GM19023 (cell line): ENCODE data around the gene TTBK1.

Experiments
- ATAC-seq: cut with Tn5 transposase; IDR thresholded peaks from one replicate; pipeline ENCODE4 v1.9.1; 2021; ENCODE audit warnings: mild to moderate bottlenecking, moderate library complexity; ENCODE audit not compliant: unreplicated experiment

TTBK1 gene

DNA sequence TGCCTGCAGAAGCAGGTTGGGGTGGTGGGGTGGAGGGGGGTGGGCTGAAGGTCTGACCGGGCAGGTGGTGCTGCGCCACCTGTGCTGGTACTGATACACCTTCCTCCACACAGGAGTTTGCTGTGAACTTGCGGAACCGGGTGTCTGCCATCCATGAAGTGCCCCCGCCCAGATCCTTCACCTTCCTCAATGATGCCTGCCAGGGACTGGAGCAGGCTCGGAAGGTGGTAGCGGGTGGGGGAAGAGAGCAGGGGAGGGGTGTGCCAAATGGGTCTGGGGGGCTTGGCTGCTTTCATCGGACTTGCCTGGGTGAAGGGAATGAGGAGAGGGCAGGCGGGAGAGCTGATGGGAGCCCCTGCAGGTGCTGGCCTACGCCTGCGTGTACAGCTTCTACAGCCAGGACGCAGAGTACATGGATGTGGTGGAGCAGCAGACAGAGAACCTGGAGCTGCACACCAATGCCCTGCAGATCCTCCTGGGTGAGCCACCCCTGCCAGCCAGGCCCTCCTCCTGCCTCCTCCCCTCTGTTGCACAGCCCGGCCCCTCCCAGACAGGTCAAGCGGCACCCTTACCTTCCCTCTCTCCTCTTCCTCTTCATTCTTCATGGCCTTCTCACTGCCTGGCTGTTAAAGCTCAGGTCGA, 20.7 kb upstream of the TTBK1 start:
- ATAC-seq = no peak

DNA sequence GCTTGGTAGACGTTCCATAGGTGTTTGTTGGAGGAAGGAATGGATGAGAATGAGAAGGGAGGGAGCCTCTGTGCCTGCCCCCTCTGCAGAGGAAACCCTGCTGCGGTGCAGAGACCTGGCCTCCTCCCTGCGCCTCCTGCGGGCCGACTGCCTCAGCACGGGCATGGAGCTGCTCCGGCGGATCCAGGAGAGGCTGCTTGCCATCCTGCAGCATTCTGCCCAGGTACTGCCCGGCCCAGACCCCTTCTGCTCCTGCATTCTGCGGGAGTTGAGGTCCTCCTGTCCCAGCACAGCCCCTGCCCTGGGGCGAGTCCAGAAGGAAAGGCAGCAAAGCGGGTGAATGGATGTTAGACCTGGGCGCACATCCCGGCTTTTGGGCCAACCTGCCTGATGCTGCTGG, 20.1 kb upstream of the TTBK1 start:
- ATAC-seq = no peak

DNA sequence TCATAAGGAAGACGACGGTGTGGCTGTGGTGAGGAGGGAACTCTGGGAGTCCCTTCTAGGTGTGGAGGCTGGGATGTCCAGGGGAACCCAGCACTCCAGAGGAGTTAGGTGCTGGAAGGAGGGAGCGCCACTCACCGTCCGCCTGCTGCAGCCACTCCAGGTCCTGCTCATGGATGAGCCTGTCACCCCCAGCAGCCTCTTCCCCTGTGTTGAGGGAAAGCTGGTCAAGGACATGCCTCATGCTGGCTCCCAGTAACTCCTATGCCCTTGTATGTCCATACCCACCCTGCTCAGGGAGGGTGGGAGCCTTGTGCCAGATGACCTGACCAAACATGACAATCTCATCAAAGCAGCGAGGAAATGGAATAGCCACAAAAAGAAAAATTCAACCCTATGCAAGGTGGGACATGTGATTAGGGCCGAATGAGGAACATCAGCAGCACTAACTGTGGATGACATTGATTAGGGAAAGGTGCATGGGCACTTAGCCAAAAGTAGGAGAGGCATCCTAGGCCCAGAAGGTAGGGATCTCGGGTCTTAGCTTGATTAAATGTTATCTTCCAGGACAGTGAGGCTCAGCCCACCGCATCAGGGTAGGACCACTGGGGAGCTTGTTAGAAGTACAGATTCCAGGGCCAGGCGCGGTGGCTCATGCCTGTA, 17.0 kb upstream of the TTBK1 start:
- no peak for ATAC-seq

DNA sequence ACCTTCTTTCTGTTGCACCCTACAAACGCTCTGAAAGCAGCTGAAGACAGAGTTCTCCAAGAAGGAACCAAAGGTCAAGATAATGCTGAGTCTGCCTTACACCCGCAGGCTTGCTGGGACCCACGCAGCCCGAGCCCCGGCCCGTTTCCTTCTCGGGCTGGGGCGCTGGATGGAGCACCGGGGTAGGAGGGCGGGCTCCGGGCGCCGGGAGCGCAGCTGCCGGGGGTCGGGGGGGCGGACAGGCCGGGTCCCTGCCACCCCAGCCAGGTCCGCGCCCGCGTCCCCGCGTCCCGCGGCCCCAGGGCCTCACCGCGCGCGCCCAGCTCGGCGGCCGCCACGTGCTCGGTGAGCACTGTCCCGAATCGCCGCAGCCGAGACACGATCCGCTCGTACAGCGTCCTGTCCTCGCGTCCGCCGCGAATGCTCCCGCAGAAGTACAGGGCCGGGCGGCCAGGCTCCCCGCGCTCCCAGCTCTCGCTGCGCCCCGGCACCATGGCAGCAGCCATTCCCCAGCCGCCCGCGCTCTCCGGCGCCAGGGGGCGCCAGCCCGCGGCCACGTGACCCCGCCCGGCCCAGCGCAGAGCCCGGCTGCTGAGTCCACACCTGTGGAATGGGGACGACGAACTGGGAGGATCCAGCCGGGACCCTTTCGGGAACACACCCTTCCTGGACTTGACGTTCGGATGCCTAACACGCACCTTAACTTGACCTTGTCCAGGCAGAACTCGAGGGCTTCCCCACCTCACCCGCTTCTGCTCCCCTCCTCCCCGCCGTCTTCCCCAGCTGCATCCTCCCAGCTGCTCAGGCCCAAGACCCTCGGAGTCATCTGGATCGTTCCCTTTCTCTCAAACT, 14.1 kb upstream of the TTBK1 start, which contains the start of gene DNPH1:
Gene DNPH1, minus strand, starts transcription at position 531 of the 852 bp plus-strand sequence. Its CDS starts 25 bp downstream, at position 506.
- ATAC-seq = peak; percentile 79

DNA sequence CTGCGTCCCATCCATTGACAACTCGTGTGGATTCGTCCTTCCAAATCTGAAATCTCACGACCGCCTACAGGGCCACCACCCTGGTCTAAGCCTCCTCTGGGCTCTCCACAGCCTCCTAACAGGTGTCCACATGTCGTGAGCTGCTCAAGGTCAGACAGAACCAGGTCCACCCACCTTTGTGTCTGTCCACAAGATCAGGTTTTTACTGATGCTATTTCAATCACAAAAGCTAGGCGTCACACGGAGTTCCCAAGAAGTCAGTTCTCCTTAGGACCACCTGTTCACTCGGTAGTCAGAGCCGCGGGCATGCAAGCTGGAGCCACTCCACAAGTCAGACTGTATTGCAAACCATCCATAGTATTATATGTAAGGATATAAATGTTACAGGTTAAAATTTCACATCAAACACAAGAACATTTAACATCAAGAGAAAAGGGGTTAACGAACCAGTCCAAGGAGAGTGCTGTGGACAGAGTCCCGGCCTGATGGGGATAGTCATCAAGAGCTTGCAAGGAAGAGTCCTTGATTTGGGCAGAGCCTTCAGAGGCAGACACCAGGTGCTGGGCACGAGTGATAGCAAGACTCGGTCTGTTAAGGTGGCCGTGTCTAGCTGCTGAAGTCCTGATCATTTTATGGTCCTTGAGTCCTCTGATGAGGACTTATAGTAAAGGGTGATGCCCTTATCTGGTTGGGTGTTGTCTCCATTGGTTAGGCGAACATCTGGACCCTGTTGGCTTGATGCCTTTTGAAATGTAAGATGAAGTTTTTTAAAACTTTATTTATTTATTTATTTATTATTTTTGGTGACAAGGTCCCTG, 13.3 kb upstream of the TTBK1 start:
- no peak for ATAC-seq

DNA sequence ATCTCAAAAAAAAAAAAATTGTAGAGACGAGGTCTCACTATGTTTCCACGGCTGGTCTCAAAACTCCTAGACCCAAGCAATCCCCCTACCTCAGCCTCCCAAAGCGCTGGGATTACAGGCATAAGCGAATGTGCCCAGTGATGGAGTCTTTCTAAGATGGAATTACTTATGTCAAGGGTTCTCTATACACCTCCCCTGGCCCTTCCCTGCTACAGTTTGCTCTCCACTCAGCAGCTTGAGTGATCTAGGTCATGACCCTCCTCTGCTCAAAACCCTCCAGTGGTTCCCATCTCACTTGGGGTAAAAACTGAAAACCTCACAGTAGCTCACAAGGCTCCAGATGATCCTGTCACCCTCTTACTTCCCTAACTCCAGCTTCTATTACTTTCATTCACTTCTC, 12.2 kb upstream of the TTBK1 start:
- ATAC-seq = no peak

DNA sequence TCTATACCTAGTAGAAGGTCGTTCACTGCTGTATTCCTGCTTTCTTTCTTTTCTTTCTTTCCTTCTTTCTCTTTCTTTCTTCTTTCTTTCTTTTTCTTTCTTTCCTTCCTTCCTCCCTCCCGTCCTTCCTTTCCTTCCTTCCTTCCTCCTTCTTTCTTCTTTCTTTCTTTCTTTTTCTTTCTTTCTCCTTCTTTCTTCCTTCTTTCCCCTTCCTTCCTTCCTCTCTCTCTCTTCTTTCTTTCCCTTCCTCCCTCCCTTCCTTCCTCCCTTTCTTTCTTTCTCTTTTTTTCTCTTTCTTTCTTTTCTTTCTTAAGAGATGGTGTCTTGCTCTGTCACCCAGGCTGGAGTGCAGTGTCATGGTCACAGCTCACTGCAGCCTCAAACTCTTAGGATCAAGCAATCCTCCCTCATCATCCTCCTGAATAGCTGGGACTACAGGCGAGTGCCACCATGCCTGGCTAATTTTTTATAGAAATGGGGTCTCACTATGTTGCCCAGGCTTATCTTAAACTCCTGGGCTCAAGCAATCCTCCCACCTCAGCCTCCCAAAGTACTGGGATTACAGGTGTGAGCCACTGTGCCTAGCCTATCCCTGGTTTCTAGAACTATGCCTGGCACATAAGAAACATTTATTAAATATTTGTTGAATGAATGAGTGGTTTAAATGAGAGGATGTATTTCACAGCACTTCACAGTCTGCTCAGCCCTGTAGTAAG, 11.4 kb upstream of the TTBK1 start:
- ATAC-seq = no peak

DNA sequence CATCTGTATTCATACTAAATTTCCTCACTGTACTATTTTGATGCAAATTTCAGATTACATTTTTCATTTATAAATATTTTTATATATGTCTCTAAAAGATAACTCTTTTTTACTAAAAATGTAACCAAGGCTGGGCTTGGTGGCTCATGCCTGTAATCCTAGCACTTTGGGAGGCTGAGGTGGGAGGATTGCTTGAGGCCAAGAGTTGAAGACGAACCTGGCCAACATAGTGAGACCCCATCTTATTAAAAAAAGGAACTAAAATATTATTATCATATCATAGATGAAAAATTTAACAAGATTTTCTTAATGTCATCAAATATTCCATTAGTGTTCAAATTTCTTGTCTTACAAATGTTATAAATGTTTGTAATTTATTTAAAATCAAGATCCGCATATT, 7.4 kb upstream of the TTBK1 start:
- ATAC-seq = no peak

DNA sequence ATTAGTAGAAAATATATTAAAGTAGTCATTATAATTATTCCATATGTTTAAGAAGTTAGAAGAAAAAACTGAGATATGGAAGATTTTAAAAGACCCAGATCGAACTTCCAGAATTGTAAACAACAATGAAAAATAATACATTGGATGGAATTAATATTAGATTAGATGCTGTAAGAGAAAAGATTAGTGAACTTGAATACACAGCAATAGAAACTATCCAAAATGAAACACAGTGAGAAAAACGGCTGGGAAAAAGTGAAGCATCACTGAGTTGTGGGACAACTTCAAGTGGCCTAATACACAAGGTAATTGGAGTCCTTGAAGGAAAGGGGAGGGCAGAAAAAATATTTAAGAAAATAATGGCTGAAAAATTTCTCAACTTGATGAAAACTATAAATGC, 4.2 kb upstream of the TTBK1 start:
- no peak for ATAC-seq

DNA sequence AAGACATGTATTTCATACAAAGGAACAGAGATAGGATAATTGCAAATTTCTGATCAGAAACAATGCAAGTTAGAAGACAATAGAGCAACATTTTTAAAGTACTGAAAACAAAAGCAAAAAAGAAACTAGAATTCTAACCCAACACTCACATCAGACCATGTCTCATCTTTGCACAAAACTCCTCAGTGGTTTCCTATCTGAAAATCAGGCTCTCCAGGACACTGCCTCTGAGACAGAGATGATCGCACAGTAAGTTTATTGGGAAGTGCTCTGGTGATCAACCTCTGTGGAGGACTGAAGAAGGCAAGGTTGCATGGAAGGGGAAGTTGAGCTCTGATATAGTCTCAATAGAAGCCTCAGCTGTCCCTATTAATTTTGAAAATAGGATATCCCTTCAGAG, 2.3 kb upstream of the TTBK1 start:
- no peak for ATAC-seq

DNA sequence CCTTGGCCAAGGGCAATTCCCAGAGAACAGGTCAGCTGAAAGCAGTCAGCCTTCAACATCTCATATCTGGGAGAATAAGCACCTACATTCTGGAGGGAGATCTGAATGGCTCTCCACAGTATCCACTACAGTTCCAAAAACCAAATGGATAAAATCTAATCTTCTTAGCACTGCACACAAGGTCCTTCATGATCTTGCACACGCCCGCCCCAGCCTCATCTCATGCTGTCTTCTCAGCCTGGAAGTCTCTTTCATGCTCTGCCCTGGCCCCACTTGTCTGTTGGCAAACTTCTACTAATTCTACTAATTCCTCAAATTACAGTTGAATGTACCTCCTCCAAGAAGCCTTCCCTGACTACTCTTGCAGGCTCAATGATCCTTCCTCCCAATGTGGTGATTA, 1.8 kb upstream of the TTBK1 start:
- ATAC-seq = no peak

DNA sequence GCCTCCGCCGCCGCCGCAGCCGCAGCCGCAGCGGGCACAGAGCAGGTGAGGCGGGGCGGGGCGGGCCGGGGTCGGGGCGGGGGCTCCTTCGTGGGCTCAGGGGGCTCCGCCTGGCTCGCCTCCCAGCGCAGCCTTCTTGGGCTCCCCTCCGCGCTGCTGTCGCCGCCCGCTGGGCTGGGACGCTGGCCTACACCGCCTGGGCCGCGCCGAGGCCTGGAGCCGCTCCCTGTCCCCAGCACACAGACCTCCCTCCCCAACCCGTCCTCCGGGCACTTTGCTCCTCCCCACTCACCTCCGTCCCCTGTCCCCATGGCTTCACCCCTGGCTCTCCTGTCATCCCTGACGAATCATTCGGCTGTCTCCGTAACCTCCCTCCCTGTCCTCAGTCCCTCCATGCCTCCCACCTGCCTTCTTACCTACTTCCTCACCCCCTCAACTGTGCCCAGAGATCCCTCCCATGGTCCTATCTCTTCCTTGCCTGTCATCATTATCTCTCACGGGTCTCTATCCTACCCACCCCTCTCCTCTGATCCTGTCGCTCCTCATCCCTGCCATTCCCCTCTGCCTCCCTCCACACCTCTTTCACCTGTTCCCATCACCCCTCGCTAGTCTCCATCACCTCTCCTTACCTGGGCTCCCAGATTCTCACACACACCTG, 512 bp downstream of the TTBK1 start:
- no peak for ATAC-seq

DNA sequence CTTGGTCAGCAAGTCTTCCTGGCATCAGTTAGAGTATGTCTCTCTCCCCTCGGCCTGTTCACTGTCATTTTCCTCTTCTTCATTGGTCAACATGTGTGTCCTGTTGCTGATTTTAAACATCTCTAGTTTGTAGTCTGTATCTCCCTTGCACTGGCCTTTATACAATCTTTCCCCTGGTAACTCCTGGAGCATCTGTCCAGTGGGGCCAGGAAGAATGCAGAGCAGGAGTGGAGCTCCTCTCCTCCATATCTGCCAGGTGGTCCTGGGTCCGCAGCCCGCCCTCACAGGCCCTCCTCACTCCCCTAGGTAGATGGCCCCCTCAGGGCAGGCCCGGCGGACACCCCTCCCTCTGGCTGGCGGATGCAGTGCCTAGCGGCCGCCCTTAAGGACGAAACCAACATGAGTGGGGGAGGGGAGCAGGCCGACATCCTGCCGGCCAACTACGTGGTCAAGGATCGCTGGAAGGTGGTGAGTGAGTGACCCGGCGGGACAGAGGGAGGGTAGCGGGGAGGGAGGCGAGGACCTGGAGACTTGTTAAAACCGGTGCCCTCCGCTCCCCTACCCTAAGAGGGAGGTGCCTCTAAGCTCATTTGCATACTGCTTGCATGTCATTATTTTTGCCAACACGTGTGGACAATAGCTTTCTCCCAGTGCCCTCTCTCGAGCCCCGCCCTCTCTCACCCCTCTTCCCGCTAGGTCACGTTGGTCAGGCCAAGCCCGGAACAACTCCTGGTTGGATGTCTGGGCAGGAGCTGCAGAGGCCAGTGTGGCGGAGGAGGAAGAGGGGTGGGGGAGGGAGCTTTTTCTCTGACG, 3.2 kb downstream of the TTBK1 start:
- ATAC-seq = peak; percentile 27

DNA sequence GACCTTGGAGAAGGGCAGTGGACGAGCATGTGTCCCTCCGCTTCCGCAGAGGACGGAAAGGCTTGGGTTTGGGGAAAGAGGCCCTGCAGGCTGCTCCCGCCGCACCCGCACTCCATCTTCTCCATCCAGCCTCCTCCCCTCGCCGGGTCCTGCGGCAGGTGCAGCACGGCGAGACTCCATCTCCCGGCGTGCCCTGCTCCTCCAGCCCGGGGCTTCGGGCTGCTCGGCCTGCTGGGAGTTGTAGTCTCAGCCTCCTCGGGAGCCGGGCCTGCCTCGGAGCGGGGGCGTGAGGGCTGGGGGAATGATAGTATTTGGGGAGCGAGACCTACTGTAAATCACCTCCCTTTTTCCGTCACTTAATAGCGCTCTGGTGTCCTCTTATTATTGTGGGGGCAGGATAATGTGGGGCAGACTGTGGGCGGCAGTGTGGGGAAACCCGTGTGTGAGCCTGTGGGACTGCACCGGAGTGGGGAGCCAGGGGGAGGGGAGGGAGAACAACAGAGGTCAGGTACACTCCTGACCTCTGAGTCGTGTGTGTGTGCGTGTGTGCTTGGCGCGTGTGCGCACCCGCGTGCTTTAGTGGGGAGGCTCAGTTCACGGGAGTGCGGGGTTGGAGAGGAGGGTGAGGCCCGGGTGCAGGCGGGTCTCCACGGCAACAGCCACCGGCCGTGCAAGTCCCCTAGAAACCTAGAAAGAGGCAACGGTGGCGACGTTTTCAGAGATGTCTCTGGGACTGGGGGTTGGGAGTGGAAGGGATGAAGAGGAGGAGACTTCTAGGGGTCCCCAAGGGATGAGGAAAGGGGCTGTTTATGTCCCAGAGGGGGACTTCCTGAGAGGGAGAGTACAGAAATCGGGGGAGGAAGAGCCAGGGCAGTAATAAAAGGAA, 4.1 kb downstream of the TTBK1 start:
- ATAC-seq = peak; percentile 93

DNA sequence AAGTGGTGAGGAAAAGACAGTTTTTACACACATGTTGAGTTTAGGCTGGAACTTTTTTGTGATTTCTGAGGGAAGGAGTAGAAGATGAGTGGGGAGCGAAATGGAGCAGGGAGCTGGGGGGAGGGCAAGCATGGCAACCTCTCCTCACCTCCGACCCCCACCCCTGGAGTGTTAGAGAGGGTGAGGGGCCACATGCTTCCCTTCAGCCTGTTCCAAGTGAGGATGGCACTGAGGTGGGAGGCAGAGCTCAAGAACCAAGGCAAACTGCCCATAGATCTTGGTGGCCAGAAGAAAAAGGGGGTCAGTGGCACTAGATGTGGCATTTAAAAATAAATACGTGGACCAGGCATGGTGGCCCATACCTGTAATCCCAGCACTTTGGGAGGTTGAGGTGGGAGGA, 4.8 kb downstream of the TTBK1 start:
- no peak for ATAC-seq

DNA sequence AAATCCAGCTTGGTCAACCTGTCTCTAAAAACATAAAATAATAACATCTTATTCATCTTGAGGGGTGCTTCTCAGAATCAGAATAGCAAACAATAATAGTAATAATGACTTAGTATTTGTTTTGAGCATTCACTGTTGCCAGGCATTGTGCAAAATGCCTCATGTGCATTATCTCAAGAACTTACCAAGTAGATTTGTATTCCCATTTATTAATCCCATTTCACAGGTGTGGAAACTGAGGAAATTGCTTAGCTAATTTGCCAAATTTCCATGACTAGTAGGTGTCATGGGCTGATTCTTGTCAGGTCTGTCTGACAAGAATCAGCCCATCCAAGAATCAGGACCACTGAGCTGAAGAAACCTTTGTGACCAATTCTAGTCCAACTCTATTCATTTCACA, 5.5 kb downstream of the TTBK1 start:
- ATAC-seq = no peak

DNA sequence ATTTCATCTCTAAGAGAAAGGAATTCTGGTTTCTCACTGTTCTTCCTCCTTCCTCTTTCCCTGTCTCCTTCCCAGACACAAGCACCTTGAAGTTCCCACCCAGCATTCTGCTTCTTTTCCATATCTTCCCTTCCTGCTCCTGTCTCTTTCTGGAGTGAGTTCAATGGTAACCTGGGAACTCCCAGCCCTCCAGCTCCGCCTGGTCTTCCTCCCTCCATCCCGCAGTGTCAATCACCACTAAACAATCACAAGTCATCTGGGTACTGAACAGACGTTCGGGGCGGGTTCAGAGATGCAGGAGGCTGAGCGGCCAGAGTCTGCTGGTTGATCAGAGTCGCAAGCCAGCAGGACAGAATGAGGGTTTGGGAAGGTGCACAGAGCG, 7.7 kb downstream of the TTBK1 start:
- ATAC-seq = no peak

DNA sequence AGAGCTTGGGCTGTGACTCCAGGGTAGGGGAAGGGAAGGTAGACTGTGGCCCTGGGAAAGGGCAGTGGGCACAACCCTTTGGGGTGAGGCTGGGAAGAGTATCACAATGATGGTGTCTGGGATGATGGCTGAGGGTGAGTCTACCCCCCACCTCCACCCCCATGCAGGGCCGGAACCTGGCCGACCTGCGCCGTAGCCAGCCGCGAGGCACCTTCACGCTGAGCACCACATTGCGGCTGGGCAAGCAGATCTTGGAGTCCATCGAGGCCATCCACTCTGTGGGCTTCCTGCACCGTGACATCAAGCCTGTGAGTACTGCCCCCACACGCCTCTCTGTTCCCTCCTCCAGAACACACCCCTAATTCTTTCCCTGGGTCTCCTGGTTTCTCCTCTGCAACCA, 10.1 kb downstream of the TTBK1 start:
- ATAC-seq = no peak
